H9 (cell line): ENCODE results near the gene UST. TPM values are rescaled to one million over a fixed set of nuclear protein-coding genes. Genes with fewer than 3 reads are reported as not detected.
"Not testable (repeated sequence)": the region's sequence is repeated elsewhere in the genome, so short reads cannot be mapped to it uniquely, and the experiment has no call there.

Experiments used
- DNase-seq: peaks from one replicate; pipeline ENCODE4 v3.0.0-alpha.2; 2017
- H2AFZ ChIP-seq: one replicate; pipeline ENCODE4 v1.6.1; 2013; ENCODE audit warnings: mild to moderate bottlenecking, low read length, control low read depth, moderate library complexity
- H2AK5ac ChIP-seq: 2 replicates; pipeline ENCODE4 v1.6.1; 2013; ENCODE audit warnings: low read length, control low read depth, mixed read lengths; ENCODE audit not compliant: insufficient read length
- H2BK120ac ChIP-seq: one replicate; pipeline ENCODE4 v1.6.1; 2013; ENCODE audit warnings: low read depth, mild to moderate bottlenecking, low read length, control low read depth, inconsistent platforms; ENCODE audit not compliant: poor library complexity, severe bottlenecking
- H2BK12ac ChIP-seq: 2 replicates; pipeline ENCODE4 v1.6.1; 2013; ENCODE audit warnings: low read length, control low read depth, mixed read lengths, low read depth; ENCODE audit not compliant: insufficient read length
- H2BK15ac ChIP-seq: 2 replicates; pipeline ENCODE4 v1.6.1; 2013; ENCODE audit warnings: low read depth, low read length, control low read depth
- H2BK20ac ChIP-seq: one replicate; pipeline ENCODE4 v1.6.1; 2013; ENCODE audit warnings: low read depth, mild to moderate bottlenecking, low read length, control low read depth, inconsistent platforms; ENCODE audit not compliant: poor library complexity, severe bottlenecking
- H2BK5ac ChIP-seq: 2 replicates; pipeline ENCODE4 v1.6.1; 2013; ENCODE audit warnings: low read length, control low read depth, mixed read lengths; ENCODE audit not compliant: insufficient read length
- H3K14ac ChIP-seq: 2 replicates; pipeline ENCODE4 v1.6.1; 2013; ENCODE audit warnings: low read length, control low read depth; ENCODE audit not compliant: insufficient read depth
- H3K18ac ChIP-seq: 2 replicates; pipeline ENCODE4 v1.6.1; 2013; ENCODE audit warnings: low read depth, mild to moderate bottlenecking, mixed read lengths, low read length, control low read depth; ENCODE audit not compliant: insufficient read length
- H3K23ac ChIP-seq: 2 replicates; pipeline ENCODE4 v1.6.1; 2013; ENCODE audit warnings: low read length, control low read depth, mixed read lengths, low read depth; ENCODE audit not compliant: insufficient read length
- H3K23me2 ChIP-seq: 2 replicates; pipeline ENCODE4 v1.6.1; 2013; ENCODE audit warnings: low read depth, mild to moderate bottlenecking, mixed read lengths, low read length, control low read depth; ENCODE audit not compliant: insufficient read length, poor library complexity, severe bottlenecking
- H3K27ac ChIP-seq: 2 replicates; pipeline ENCODE4 v1.5.1; 2013; ENCODE audit warnings: low read length, control low read depth, mixed read lengths, low read depth; ENCODE audit not compliant: insufficient read length
- H3K27me3 ChIP-seq: 2 replicates; pipeline ENCODE4 v1.6.1; 2013; ENCODE audit warnings: low read length, control low read depth, inconsistent platforms; ENCODE audit not compliant: insufficient read depth
- H3K4ac ChIP-seq: 2 replicates; pipeline ENCODE4 v1.6.1; 2013; ENCODE audit warnings: low read depth, mild to moderate bottlenecking, control low read depth, inconsistent platforms, low read length, moderate library complexity
- H3K4me1 ChIP-seq: 2 replicates; pipeline ENCODE4 v1.6.1; 2013; ENCODE audit warnings: low read length, control low read depth, inconsistent platforms; ENCODE audit not compliant: insufficient read depth
- H3K4me2 ChIP-seq: 2 replicates; pipeline ENCODE4 v1.6.1; 2013; ENCODE audit warnings: low read length, control low read depth, mixed read lengths; ENCODE audit not compliant: insufficient read length, insufficient read depth
- H3K56ac ChIP-seq: 2 replicates; pipeline ENCODE4 v1.6.1; 2013; ENCODE audit warnings: low read depth, mild to moderate bottlenecking, mixed read lengths, low read length, control low read depth; ENCODE audit not compliant: insufficient read length
- H3K79me1 ChIP-seq: 2 replicates; pipeline ENCODE4 v1.6.1; 2013; ENCODE audit warnings: low read depth, mild to moderate bottlenecking, moderate library complexity, low read length, control low read depth, inconsistent platforms; ENCODE audit not compliant: insufficient read depth, poor library complexity, severe bottlenecking
- H3K79me2 ChIP-seq: 2 replicates; pipeline ENCODE4 v1.6.1; 2013; ENCODE audit warnings: low read length, control low read depth, inconsistent platforms; ENCODE audit not compliant: insufficient read depth
- H3K9ac ChIP-seq: 2 replicates; pipeline ENCODE4 v1.6.1; 2013; ENCODE audit warnings: low read length, control low read depth, mixed read lengths; ENCODE audit not compliant: insufficient read length; ENCODE audit errors: extremely low read depth
- H3K9me3 ChIP-seq: one replicate; pipeline ENCODE4 v1.6.1; 2013; ENCODE audit warnings: low read depth, low read length, inconsistent platforms; ENCODE audit not compliant: control insufficient read depth
- H3T11ph ChIP-seq: one replicate; pipeline ENCODE4 v1.6.1; 2013; ENCODE audit warnings: mild to moderate bottlenecking, low read length, control low read depth, inconsistent platforms
- H4K20me1 ChIP-seq: one replicate; pipeline ENCODE4 v1.6.1; 2013; ENCODE audit not compliant: control insufficient read depth, insufficient read length, insufficient read depth
- H4K5ac ChIP-seq: 2 replicates; pipeline ENCODE4 v1.6.1; 2013; ENCODE audit warnings: low read depth, mild to moderate bottlenecking, mixed read lengths, low read length, control low read depth; ENCODE audit not compliant: insufficient read length
- H4K8ac ChIP-seq: replicated peaks from 2 replicates; pipeline ENCODE4 v1.6.1; 2013; ENCODE audit warnings: low read length, control low read depth, mixed read lengths, low read depth; ENCODE audit not compliant: insufficient read length
- H4K91ac ChIP-seq: 2 replicates; pipeline ENCODE4 v1.6.1; 2013; ENCODE audit warnings: low read depth, mild to moderate bottlenecking, moderate library complexity, mixed read lengths, low read length, control low read depth; ENCODE audit not compliant: insufficient read length
- H3K27ac Mint-ChIP-seq, 3 experiments: 2 replicates in 2 of 3; 3 replicates in 1 of 3; pipeline ENCODE4 v1.8.0; 2020 to 2021; ENCODE audit warnings: mixed read lengths in 3 of 3, mild to moderate bottlenecking in 1 of 3, moderate library complexity in 1 of 3
- H3K27me3 Mint-ChIP-seq: 2 replicates; pipeline ENCODE4 v1.8.0; 2021; ENCODE audit warnings: low read depth, mild to moderate bottlenecking, moderate library complexity, mixed read lengths
- H3K36me3 Mint-ChIP-seq, 3 experiments: 2 replicates in 2 of 3; 3 replicates in 1 of 3; pipeline ENCODE4 v1.8.0; 2020 to 2021; ENCODE audit warnings: low read depth in 3 of 3, mixed read lengths in 3 of 3; ENCODE audit not compliant: insufficient read depth in 1 of 3
- H3K4me1 Mint-ChIP-seq, 2 experiments: 2 replicates each; pipeline ENCODE4 v1.8.0; 2020; ENCODE audit warnings: mixed read lengths in 2 of 2
- H3K4me3 Mint-ChIP-seq, 2 experiments: 2 replicates in 1 of 2; 3 replicates in 1 of 2; pipeline ENCODE4 v1.8.0; 2020 to 2021; ENCODE audit warnings: mild to moderate bottlenecking in 2 of 2, mixed read lengths in 2 of 2, moderate library complexity in 1 of 2
- H3K9me3 Mint-ChIP-seq, 2 experiments: 2 replicates in 1 of 2; 3 replicates in 1 of 2; pipeline ENCODE4 v1.8.0; 2020; ENCODE audit warnings: mild to moderate bottlenecking in 2 of 2, mixed read lengths in 2 of 2, moderate library complexity in 1 of 2
- WGBS: extraction: QIAGEN DNeasy Blood & Tissue Kit; methylation state at CpG from one replicate; pipeline ENCODE4 v1.1.7; 2013; ENCODE audit warnings: missing lambda C conversion rate, low lambda C conversion rate, mixed read lengths; ENCODE audit not compliant: insufficient read length; ENCODE audit errors: extremely low coverage; 5-methylcytosine and 5-hydroxymethylcytosine counted together
- total RNA-seq: library from RNA; stranded (reverse); gene quantifications from 2 replicates; pipeline ENCODE4 v1.2.1, GENCODE V29; 2021
- TF ChIP-seq, protein P1 (sequence below): fragments of 200-600 bp; sonication (generic); conservative IDR thresholded peaks from 3 replicates; pipeline ENCODE4 v1.8.0; 2021; ENCODE audit warnings: antibody characterized with exemption, mild to moderate bottlenecking

UST gene
- total RNA-seq, 1 experiment from 2014 or later: 14.4 TPM

DNA sequence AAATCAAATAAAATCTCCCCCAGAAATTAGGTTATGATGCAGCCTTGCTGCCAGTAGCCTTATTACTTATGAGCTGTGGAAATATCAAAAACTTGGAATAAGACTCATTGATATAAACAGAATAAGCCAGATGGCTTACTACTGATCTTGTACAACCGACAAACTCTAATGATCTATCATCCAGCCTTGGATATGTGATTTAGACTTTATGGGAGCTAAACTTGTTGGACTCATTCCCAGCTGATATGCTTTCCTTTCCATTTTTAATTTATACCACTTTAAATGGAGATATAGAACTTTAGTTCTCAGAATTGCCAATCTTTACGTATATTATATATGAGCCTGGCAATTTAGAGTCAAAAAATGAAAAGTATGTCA, 5.0 kb downstream of the UST start:
- Histone ChIP-seq H3K56ac (no peak overlapping the region), H4K5ac (no peak overlapping the region), H2BK12ac (no peak overlapping the region), H3K18ac (no peak overlapping the region), H2BK120ac (no peak overlapping the region), H2BK20ac (no peak overlapping the region), H2BK15ac (no peak overlapping the region), H4K8ac (no peak overlapping the region), H3K14ac (no peak overlapping the region), H3K9me3 (no peaks in the 10 kb centered on the region), H2AFZ (no peak overlapping the region), H3K23me2 (peaks cover 8% of the 10 kb centered on the region), H3K4ac (no peak overlapping the region), H4K91ac (no peak overlapping the region), H4K20me1 (no peaks in the 10 kb centered on the region), H3K4me2 (no peak overlapping the region), H2BK5ac (no peak overlapping the region), H3T11ph (no peak overlapping the region), H3K27me3 (no peaks in the 10 kb centered on the region), H3K23ac (no peak overlapping the region), H2AK5ac (no peak overlapping the region), H3K4me1 (peaks cover 12% of the 10 kb centered on the region), H3K27ac (no peak overlapping the region), H3K79me2 (peaks cover 40% of the 10 kb centered on the region), H3K79me1 (peaks cover 4% of the 10 kb centered on the region), H3K9ac (no peak overlapping the region)
- TF ChIP-seq, protein P1, sequence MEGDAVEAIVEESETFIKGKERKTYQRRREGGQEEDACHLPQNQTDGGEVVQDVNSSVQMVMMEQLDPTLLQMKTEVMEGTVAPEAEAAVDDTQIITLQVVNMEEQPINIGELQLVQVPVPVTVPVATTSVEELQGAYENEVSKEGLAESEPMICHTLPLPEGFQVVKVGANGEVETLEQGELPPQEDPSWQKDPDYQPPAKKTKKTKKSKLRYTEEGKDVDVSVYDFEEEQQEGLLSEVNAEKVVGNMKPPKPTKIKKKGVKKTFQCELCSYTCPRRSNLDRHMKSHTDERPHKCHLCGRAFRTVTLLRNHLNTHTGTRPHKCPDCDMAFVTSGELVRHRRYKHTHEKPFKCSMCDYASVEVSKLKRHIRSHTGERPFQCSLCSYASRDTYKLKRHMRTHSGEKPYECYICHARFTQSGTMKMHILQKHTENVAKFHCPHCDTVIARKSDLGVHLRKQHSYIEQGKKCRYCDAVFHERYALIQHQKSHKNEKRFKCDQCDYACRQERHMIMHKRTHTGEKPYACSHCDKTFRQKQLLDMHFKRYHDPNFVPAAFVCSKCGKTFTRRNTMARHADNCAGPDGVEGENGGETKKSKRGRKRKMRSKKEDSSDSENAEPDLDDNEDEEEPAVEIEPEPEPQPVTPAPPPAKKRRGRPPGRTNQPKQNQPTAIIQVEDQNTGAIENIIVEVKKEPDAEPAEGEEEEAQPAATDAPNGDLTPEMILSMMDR: no peak
- Mint-ChIP-seq H3K27ac (no peak overlapping the region), H3K4me1 (peaks cover 37 to 43% of the 10 kb centered on the region in 2 experiments), H3K36me3 (no peaks in the 10 kb centered on the region), H3K27me3 (peaks cover 12% of the 10 kb centered on the region), H3K4me3 (no peak overlapping the region), H3K9me3 (no peaks in the 10 kb centered on the region; a peak in 1 of 5 replicates)
- no peak for DNase-seq
- no CpG with 5 or more reads among the region's 2 CpGs for WGBS

DNA sequence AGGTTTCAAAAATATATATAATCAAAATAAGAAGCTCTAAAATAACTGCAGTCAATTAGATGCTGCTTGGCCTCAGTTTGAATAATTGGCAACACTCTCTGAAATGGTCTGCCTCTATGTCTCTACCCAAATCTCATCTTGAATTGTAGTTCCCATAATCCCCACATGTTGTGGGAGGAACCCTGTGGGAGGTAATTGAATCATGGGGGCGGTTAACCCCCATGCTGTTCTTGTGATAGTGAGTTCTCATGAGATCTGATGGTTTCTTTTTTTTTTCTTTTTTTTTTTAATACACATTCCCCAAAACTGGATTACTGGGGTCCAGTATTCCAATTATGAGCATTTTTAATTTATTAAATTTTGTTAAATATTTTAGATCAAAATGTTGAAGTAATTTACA, 8.5 kb downstream of the UST start:
- not testable (repeated sequence) for H4K8ac ChIP-seq, H3K79me1 ChIP-seq, H2AFZ ChIP-seq, H2BK12ac ChIP-seq, H3K4ac ChIP-seq, H3K4me2 ChIP-seq, H3K27me3 Mint-ChIP-seq, H3K9me3 Mint-ChIP-seq, H3K27me3 ChIP-seq, H3K9ac ChIP-seq, H4K20me1 ChIP-seq, H4K91ac ChIP-seq, H3K18ac ChIP-seq, H2AK5ac ChIP-seq, H3K56ac ChIP-seq, H3K23me2 ChIP-seq, H2BK5ac ChIP-seq, H3K23ac ChIP-seq, H3K27ac ChIP-seq, H2BK15ac ChIP-seq, DNase-seq, H3K9me3 ChIP-seq, H3T11ph ChIP-seq, H4K5ac ChIP-seq, H3K4me1 ChIP-seq, H2BK120ac ChIP-seq, H2BK20ac ChIP-seq, H3K27ac Mint-ChIP-seq, H3K14ac ChIP-seq, H3K4me3 Mint-ChIP-seq, H3K36me3 Mint-ChIP-seq
- H3K4me1 Mint-ChIP-seq: peaks cover 34 to 38% of the 10 kb centered on the region in 2 experiments
- WGBS: no CpG with 5 or more reads among the region's 1 CpG
- peaks cover 38% of the 10 kb centered on the region for H3K79me2 ChIP-seq
